Activated T-cell treated with anti-CD3 and anti-CD28 coated beads, Interleukin-2, amount 50 U/mL, for 4 hours (primary cell): ENCODE data around the gene DDIAS. TPM values are rescaled to one million over a fixed set of nuclear protein-coding genes. Genes with fewer than 3 reads are reported as not detected.
A peak's percentile ranks its signal among the peaks of the same experiment; 100 is the strongest.
"Not testable (repeated sequence)": the region's sequence is repeated elsewhere in the genome, so short reads cannot be mapped to it uniquely, and the experiment has no call there.

ENCODE experiments used
- ATAC-seq, 2 donors: fragments of 200-7000 bp; cut with Tn5 transposase; one replicate each; pipeline ENCODE4 v1.10.0; 2021
- DNase-seq: peaks from one replicate; pipeline ENCODE4 v3.0.0-alpha.2; 2020
- H3K27me3 Mint-ChIP-seq: one replicate; pipeline ENCODE4 v1.8.0; 2021; ENCODE audit warnings: low read depth, mixed read lengths
- H3K36me3 Mint-ChIP-seq: one replicate; pipeline ENCODE4 v1.8.0; 2022; ENCODE audit warnings: mixed read lengths; ENCODE audit not compliant: insufficient read depth
- H3K4me1 Mint-ChIP-seq: one replicate; pipeline ENCODE4 v1.8.0; 2021; ENCODE audit warnings: low read depth, mixed read lengths
- H3K4me3 Mint-ChIP-seq: one replicate; pipeline ENCODE4 v1.8.0; 2021; ENCODE audit warnings: mild to moderate bottlenecking, moderate library complexity, mixed read lengths
- H3K9me3 Mint-ChIP-seq: one replicate; pipeline ENCODE4 v1.8.0; 2021; ENCODE audit warnings: mixed read lengths
- total RNA-seq, 3 donors: library from RNA; stranded (reverse); gene quantifications; one replicate each; pipeline ENCODE4 v1.2.1, GENCODE V29; 2021

DDIAS gene
- total RNA-seq, 3 donors from 2014 or later, result 15.2 to 20.0 (median 19.5) TPM

- H3K36me3 Mint-ChIP-seq, result peaks cover 4% of the 10 kb centered on the region
- peak overlapping the region; percentile 98 for H3K4me3 Mint-ChIP-seq
- no peaks in the 10 kb centered on the region for H3K27me3 Mint-ChIP-seq
- DNase-seq (no peak), ATAC-seq (no peak)
- peaks cover 47% of the 10 kb centered on the region for H3K4me1 Mint-ChIP-seq
- no peaks in the 10 kb centered on the region for H3K9me3 Mint-ChIP-seq
These were observed 2.2 kb upstream of the DDIAS start for GRCh38 chr11:82899186-82899820.

GRCh38 chr11:82899957-82900276 lies 1.6 kb upstream of the DDIAS start:
- H3K4me1 Mint-ChIP-seq, result peaks cover 47% of the 10 kb centered on the region
- H3K9me3 Mint-ChIP-seq, result no peaks in the 10 kb centered on the region
- H3K4me3 Mint-ChIP-seq, result peak overlapping the region; percentile 98
- ATAC-seq (no peak), DNase-seq (no peak)
- H3K36me3 Mint-ChIP-seq, result peaks cover 4% of the 10 kb centered on the region
- H3K27me3 Mint-ChIP-seq, result no peaks in the 10 kb centered on the region

GRCh38 chr11:82900277-82901164 lies 1.0 kb upstream of the DDIAS start, which contains the start of gene PRCP:
Gene PRCP, minus strand, starts transcription at chr11:82900430. Its CDS starts 28 bp downstream, at chr11:82900402.
- H3K4me1 Mint-ChIP-seq, result peaks cover 42% of the 10 kb centered on the region
- peak within 1 kb of the TSS; percentile 98 for H3K4me3 Mint-ChIP-seq
- no peaks in the 10 kb centered on the region for H3K27me3 Mint-ChIP-seq
- ATAC-seq (peak; percentile 87 to 88), DNase-seq (peak; percentile 86)
- no peaks in the 10 kb centered on the region for H3K9me3 Mint-ChIP-seq
- peaks cover 4% of the 10 kb centered on the region for H3K36me3 Mint-ChIP-seq

- DNase-seq, result no peak
- Mint-ChIP-seq H3K4me1 (peaks cover 47% of the 10 kb centered on the region), H3K36me3 (no peaks in the 10 kb centered on the region)
These were observed 468 bp downstream of the DDIAS start for GRCh38 chr11:82901922-82902485.

GRCh38 chr11:82902880-82903279 lies 1.3 kb downstream of the DDIAS start:
- no peaks in the 10 kb centered on the region for H3K9me3 Mint-ChIP-seq
- peaks cover 49% of the 10 kb centered on the region for H3K4me1 Mint-ChIP-seq
- H3K4me3 Mint-ChIP-seq, result peak overlapping the region; percentile 9
- H3K27me3 Mint-ChIP-seq, result no peaks in the 10 kb centered on the region
- ATAC-seq, result no peak
- DNase-seq, result no peak
- no peaks in the 10 kb centered on the region for H3K36me3 Mint-ChIP-seq

More at GRCh38 chr11:82901922-82902485, 468 bp downstream of the DDIAS start:
- Mint-ChIP-seq H3K9me3 (no peaks in the 10 kb centered on the region), H3K4me3 (peak overlapping the region; percentile 98), H3K27me3 (no peaks in the 10 kb centered on the region)
- ATAC-seq, result no peak

- no peaks in the 10 kb centered on the region for H3K9me3 Mint-ChIP-seq
- no peaks in the 10 kb centered on the region for H3K36me3 Mint-ChIP-seq
- H3K4me3 Mint-ChIP-seq, result no peak overlapping the region
- no peaks in the 10 kb centered on the region for H3K27me3 Mint-ChIP-seq
- H3K4me1 Mint-ChIP-seq, result peaks cover 52% of the 10 kb centered on the region
- ATAC-seq (no peak), DNase-seq (no peak)
These were observed 2.5 kb downstream of the DDIAS start for GRCh38 chr11:82903843-82904586.

GRCh38 chr11:82906236-82906635 lies 4.7 kb downstream of the DDIAS start:
- Mint-ChIP-seq H3K4me1 (peaks cover 37% of the 10 kb centered on the region), H3K9me3 (no peaks in the 10 kb centered on the region), H3K4me3 (no peak overlapping the region), H3K36me3 (no peaks in the 10 kb centered on the region), H3K27me3 (no peaks in the 10 kb centered on the region)
- no peak for ATAC-seq
- no peak for DNase-seq

GRCh38 chr11:82906931-82907330 lies 5.4 kb downstream of the DDIAS start:
- Mint-ChIP-seq H3K27me3 (no peaks in the 10 kb centered on the region), H3K36me3 (peaks cover 5% of the 10 kb centered on the region), H3K4me3 (no peak overlapping the region), H3K9me3 (peaks cover 6% of the 10 kb centered on the region), H3K4me1 (peaks cover 34% of the 10 kb centered on the region)
- ATAC-seq, result no peak
- no peak for DNase-seq

- no peak overlapping the region for H3K4me3 Mint-ChIP-seq
- no peaks in the 10 kb centered on the region for H3K27me3 Mint-ChIP-seq
- DNase-seq, result no peak
- no peak for ATAC-seq
- H3K4me1 Mint-ChIP-seq, result peaks cover 30% of the 10 kb centered on the region
- peaks cover 7% of the 10 kb centered on the region for H3K9me3 Mint-ChIP-seq
- peaks cover 5% of the 10 kb centered on the region for H3K36me3 Mint-ChIP-seq
These were observed 5.8 kb downstream of the DDIAS start for GRCh38 chr11:82907371-82907770.

- Mint-ChIP-seq H3K9me3 (peaks cover 10% of the 10 kb centered on the region), H3K4me3 (no peak overlapping the region), H3K36me3 (peaks cover 9% of the 10 kb centered on the region), H3K27me3 (no peaks in the 10 kb centered on the region), H3K4me1 (peaks cover 26% of the 10 kb centered on the region)
- no peak for ATAC-seq
- DNase-seq, result no peak
These were observed 6.8 kb downstream of the DDIAS start for GRCh38 chr11:82908311-82908710.

GRCh38 chr11:82909015-82909640 lies 7.6 kb downstream of the DDIAS start:
- Mint-ChIP-seq H3K36me3 (peaks cover 9% of the 10 kb centered on the region), H3K27me3 (no peaks in the 10 kb centered on the region), H3K9me3 (peaks cover 10% of the 10 kb centered on the region), H3K4me3 (no peak overlapping the region), H3K4me1 (peaks cover 23% of the 10 kb centered on the region)
- DNase-seq (no peak), ATAC-seq (no peak)

GRCh38 chr11:82919786-82920185 lies 18.2 kb downstream of the DDIAS start:
- not testable (repeated sequence) for ATAC-seq, DNase-seq, H3K27me3 Mint-ChIP-seq
- Mint-ChIP-seq H3K9me3 (peaks cover 12% of the 10 kb centered on the region), H3K36me3 (peaks cover 21% of the 10 kb centered on the region), H3K4me1 (peaks cover 48% of the 10 kb centered on the region), H3K4me3 (peak overlapping the region; percentile 29)

- not testable (repeated sequence) for H3K27me3 Mint-ChIP-seq, ATAC-seq, DNase-seq
- Mint-ChIP-seq H3K36me3 (peaks cover 21% of the 10 kb centered on the region), H3K4me3 (peak overlapping the region; percentile 29), H3K9me3 (peaks cover 12% of the 10 kb centered on the region), H3K4me1 (peaks cover 48% of the 10 kb centered on the region)
These were observed 18.7 kb downstream of the DDIAS start for GRCh38 chr11:82920227-82920626.
